SW 1271 (cell line): ENCODE data around the gene TCERG1.
"Not testable (repeated sequence)": the region's sequence is repeated elsewhere in the genome, so short reads cannot be mapped to it uniquely, and the experiment has no call there.

ENCODE experiments used
- DNase-seq, 2 experiments: peaks; one replicate each; lab custom pipeline; 2025; lab: John Stamatoyannopoulos, UW

The TCERG1 gene

GRCh38 chr5:146520731-146521130, 73.6 kb downstream of the TCERG1 start:
- DNase-seq = no peak

GRCh38 chr5:146521403-146522106, 74.4 kb downstream of the TCERG1 start:
- DNase-seq = no peak

GRCh38 chr5:146523698-146524097, 76.6 kb downstream of the TCERG1 start:
- no peak for DNase-seq

- no peak for DNase-seq
These were observed 80.7 kb downstream of the TCERG1 start for GRCh38 chr5:146527785-146528184.

GRCh38 chr5:146528236-146528635, 81.1 kb downstream of the TCERG1 start:
- DNase-seq = no peak

GRCh38 chr5:146529984-146530383, 82.9 kb downstream of the TCERG1 start:
- no peak for DNase-seq

- peak; percentile 30 to 65 for DNase-seq
These were observed 86.2 kb downstream of the TCERG1 start for GRCh38 chr5:146533260-146533857.

- no peak for DNase-seq
These were observed 86.7 kb downstream of the TCERG1 start for GRCh38 chr5:146533882-146534281.

- no peak for DNase-seq
These were observed 91.3 kb downstream of the TCERG1 start for GRCh38 chr5:146538432-146538831.

GRCh38 chr5:146539973-146540372, 92.8 kb downstream of the TCERG1 start:
- no peak for DNase-seq

- DNase-seq = no peak
These were observed 93.3 kb downstream of the TCERG1 start for GRCh38 chr5:146540414-146540813.

- peak; percentile 39 to 73 for DNase-seq
These were observed 95.1 kb downstream of the TCERG1 start for GRCh38 chr5:146541958-146542849.

- DNase-seq = no peak
These were observed 97.1 kb downstream of the TCERG1 start for GRCh38 chr5:146544232-146544631.

GRCh38 chr5:146548781-146549449, 101.8 kb downstream of the TCERG1 start:
- DNase-seq = no peak

GRCh38 chr5:146549615-146550014, 102.5 kb downstream of the TCERG1 start:
- no peak for DNase-seq

GRCh38 chr5:146553446-146553845, 106.3 kb downstream of the TCERG1 start:
- no peak for DNase-seq

- DNase-seq = not testable (repeated sequence)
These were observed 109.8 kb downstream of the TCERG1 start for GRCh38 chr5:146556884-146557283.

- DNase-seq = peak in 1 of 2 experiments; percentile 45
These were observed 113.2 kb downstream of the TCERG1 start for GRCh38 chr5:146560205-146560812.
